Fibroblast of gingiva (primary cell): ENCODE measurements around the gene UNC119.

ENCODE experiments used
- DNase-seq: peaks from one replicate; pipeline ENCODE4 v3.0.0-alpha.2; 2011; ENCODE audit warnings: low read depth

Gene UNC119

GRCh38 chr17:28498652-28499363 lies 53.6 kb downstream of the UNC119 start:
- no peak for DNase-seq

- no peak for DNase-seq
Observed at GRCh38 chr17:28497931-28498330, 54.5 kb downstream of the UNC119 start.
